ENCODE measurements around the gene CHCHD3.

Gene CHCHD3

DNA sequence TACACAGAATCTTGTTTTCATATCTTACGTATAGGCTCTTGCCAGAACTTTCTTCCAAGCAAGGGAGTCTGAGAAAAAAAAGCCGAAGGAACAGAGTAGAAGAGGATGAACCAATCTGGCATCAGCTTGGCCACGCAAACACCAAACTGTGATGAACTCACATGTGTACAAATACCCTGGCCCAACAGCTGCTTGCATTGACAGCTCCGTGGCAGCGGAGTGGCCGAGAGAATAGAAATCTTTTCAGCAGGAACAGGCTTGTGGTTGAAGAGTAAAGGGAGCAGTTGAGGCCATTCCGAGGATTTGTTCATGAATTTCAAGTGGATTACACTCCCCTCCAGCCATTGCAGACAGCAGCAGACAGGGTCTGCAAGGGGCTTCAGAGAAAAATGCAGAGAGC is 331.8 kb downstream of the CHCHD3 start:
- H3K27ac ChIP-seq (ENCODE audit: low read depth, low read length), result no peak overlapping the region
- H3K4me3 ChIP-seq (ENCODE audit: low read depth, low read length), result no peak overlapping the region
- H3K9ac ChIP-seq (ENCODE audit: low read length), result no peak overlapping the region

DNA sequence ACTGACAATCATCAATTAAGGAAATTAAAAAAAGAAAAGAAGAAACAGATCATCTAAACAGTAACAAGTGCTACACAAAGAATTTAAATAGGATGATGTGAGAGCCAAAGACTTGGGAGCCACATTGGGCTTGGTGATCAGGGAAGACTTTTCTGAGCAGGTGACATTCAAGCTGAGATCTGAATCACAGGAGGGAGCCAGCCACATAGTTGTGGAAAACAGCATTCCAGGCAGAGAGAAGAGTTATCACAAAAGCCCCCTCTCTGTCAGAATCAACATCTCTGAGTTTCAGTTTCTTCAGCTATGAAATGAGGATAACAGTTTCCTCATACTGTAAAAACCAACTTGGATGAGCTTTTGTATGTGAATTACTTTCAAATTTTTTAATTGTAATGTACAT is 336.4 kb downstream of the CHCHD3 start:
- Histone ChIP-seq H3K27ac (ENCODE audit: low read depth, low read length) (no peak overlapping the region), H3K4me1 (ENCODE audit: control insufficient read depth, insufficient read depth, low read length) (no peaks in the 10 kb centered on the region), H3K9ac (ENCODE audit: low read length) (no peak overlapping the region), H3K36me3 (ENCODE audit: control insufficient read depth, insufficient read depth, low read length) (no peaks in the 10 kb centered on the region), H3K9me3 (ENCODE audit: control insufficient read depth, insufficient read depth, low read depth, low read length) (peaks cover 6% of the 10 kb centered on the region; the same call in 1 of the 2 replicates), H3K27me3 (ENCODE audit: control insufficient read depth, insufficient read depth, low read length) (no peaks in the 10 kb centered on the region), H3K4me3 (ENCODE audit: low read depth, low read length) (no peak overlapping the region)

More for the DNA sequence above, 331.8 kb downstream of the CHCHD3 start:
- no peaks in the 10 kb centered on the region for H3K36me3 ChIP-seq (ENCODE audit: control insufficient read depth, insufficient read depth, low read length)
- H3K4me1 ChIP-seq (ENCODE audit: control insufficient read depth, insufficient read depth, low read length), result peaks cover 5% of the 10 kb centered on the region
- H3K9me3 ChIP-seq (ENCODE audit: control insufficient read depth, insufficient read depth, low read depth, low read length), result no peaks in the 10 kb centered on the region
- no peaks in the 10 kb centered on the region for H3K27me3 ChIP-seq (ENCODE audit: control insufficient read depth, insufficient read depth, low read length)

DNA sequence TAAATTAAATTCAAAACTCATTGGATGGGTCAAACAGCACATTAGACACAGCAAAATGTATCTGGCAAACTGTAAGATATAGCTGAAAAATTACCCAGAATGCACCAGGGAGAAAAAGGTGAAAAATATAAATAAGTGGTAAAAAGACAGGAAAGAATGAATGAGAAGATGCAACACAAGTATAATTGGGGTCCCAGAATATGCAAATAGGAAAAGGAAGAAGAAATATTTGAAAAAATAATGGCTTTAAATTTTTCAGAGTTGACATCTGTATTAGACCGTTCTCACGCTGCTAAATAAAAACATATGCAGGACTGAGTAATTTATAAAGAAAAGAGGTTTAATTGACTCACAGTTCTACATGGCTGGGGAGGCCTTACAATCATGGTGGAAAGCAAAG is 337.9 kb downstream of the CHCHD3 start:
- H3K27me3 ChIP-seq (ENCODE audit: control insufficient read depth, insufficient read depth, low read length), result peaks cover 7% of the 10 kb centered on the region; the same call in 1 of the 2 replicates
- no peaks in the 10 kb centered on the region for H3K36me3 ChIP-seq (ENCODE audit: control insufficient read depth, insufficient read depth, low read length)
- H3K9me3 ChIP-seq (ENCODE audit: control insufficient read depth, insufficient read depth, low read depth, low read length), result peaks cover 6% of the 10 kb centered on the region; the same call in 1 of the 2 replicates
- no peak overlapping the region for H3K9ac ChIP-seq (ENCODE audit: low read length)
- no peak overlapping the region for H3K4me3 ChIP-seq (ENCODE audit: low read depth, low read length)
- H3K27ac ChIP-seq (ENCODE audit: low read depth, low read length), result no peak overlapping the region
- no peaks in the 10 kb centered on the region for H3K4me1 ChIP-seq (ENCODE audit: control insufficient read depth, insufficient read depth, low read length)

DNA sequence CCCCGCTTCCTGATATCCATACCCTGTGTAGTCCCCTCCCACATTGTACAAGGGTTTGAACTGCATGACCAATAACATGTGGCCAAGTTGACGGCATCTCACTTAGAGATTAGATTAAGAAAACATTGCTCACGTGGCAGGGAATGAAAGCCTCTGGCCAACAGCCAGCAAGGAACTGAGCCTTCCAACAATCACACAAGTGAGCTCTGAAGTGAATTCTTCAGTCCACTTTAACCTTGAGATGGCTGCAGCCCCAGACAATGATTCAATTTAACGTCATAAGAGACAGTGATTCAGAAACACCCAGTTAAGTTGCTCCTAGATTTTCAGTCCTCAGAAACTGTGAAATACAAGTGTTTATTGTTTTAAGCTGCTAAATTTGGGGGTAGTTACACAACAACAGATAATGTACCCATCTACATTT is 339.7 kb downstream of the CHCHD3 start:
- peaks cover 6% of the 10 kb centered on the region; the same call in 1 of the 2 replicates for H3K9me3 ChIP-seq (ENCODE audit: control insufficient read depth, insufficient read depth, low read depth, low read length)
- H3K27ac ChIP-seq (ENCODE audit: low read depth, low read length), result no peak overlapping the region

DNA sequence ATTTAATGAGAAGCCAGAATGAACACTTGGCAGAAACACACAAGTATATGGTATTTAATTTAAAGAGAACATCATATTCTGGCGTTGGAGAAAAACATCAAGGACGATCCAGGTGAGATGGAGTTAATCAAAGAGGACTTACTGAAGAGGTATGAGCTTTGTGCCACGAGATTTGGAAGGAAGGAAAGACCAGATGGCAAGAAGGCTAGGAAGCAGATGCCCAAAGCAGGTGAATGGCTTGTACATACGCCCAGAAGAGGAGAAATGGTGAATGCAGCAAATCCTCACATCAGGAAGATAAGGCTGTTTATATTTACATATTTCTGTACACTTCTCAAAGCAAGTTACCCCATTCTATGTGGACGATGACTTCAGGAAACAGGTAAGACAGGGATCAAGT is 341.7 kb downstream of the CHCHD3 start:
- peaks cover 8% of the 10 kb centered on the region; the same call in 1 of the 2 replicates for H3K27me3 ChIP-seq (ENCODE audit: control insufficient read depth, insufficient read depth, low read length)
- H3K36me3 ChIP-seq (ENCODE audit: control insufficient read depth, insufficient read depth, low read length), result no peaks in the 10 kb centered on the region
- no peak overlapping the region for H3K27ac ChIP-seq (ENCODE audit: low read depth, low read length)
- H3K9me3 ChIP-seq (ENCODE audit: control insufficient read depth, insufficient read depth, low read depth, low read length), result peaks cover 6% of the 10 kb centered on the region; the same call in 1 of the 2 replicates
- H3K4me1 ChIP-seq (ENCODE audit: control insufficient read depth, insufficient read depth, low read length), result no peaks in the 10 kb centered on the region
- H3K4me3 ChIP-seq (ENCODE audit: low read depth, low read length), result no peak overlapping the region
- H3K9ac ChIP-seq (ENCODE audit: low read length), result no peak overlapping the region

More for the DNA sequence above, 339.7 kb downstream of the CHCHD3 start:
- Histone ChIP-seq H3K4me1 (ENCODE audit: control insufficient read depth, insufficient read depth, low read length) (no peaks in the 10 kb centered on the region), H3K4me3 (ENCODE audit: low read depth, low read length) (no peak overlapping the region), H3K27me3 (ENCODE audit: control insufficient read depth, insufficient read depth, low read length) (peaks cover 8% of the 10 kb centered on the region; the same call in 1 of the 2 replicates), H3K9ac (ENCODE audit: low read length) (no peak overlapping the region), H3K36me3 (ENCODE audit: control insufficient read depth, insufficient read depth, low read length) (no peaks in the 10 kb centered on the region)

DNA sequence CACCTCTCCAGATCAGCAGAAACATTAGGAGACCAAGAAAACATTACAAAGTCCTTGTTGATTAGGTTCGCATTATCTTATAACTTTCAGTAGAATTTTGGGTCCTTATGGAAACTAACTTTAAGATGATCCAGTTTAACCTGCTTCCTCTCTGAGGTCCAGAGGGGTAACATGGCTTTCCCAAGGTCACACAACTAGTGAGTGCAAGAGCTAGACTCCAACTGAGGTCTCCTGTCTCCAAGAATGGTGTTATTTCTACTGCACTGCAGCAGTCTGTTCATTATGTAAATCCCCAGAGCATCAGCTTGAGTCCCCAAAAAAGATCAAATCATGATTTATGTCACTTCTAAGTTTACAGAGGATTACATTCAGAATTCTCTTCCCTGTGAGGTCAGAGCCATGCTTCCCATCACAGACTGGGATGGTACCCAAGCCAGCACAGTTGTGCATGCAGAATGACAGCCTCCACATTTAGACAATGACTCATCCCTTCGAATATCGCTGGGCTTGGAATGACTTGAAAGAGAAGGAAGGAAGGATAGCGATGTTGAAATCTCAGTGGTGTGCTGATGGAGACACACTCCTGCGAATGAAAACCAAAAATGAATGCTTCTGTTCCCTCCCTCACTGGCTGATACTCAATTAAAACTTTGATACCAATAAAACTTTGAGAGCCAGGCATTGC is 342.5 kb downstream of the CHCHD3 start:
- no peak overlapping the region for H3K27ac ChIP-seq (ENCODE audit: low read depth, low read length)
- no peaks in the 10 kb centered on the region for H3K36me3 ChIP-seq (ENCODE audit: control insufficient read depth, insufficient read depth, low read length)
- H3K4me1 ChIP-seq (ENCODE audit: control insufficient read depth, insufficient read depth, low read length), result no peaks in the 10 kb centered on the region
- H3K4me3 ChIP-seq (ENCODE audit: low read depth, low read length), result no peak overlapping the region
- H3K27me3 ChIP-seq (ENCODE audit: control insufficient read depth, insufficient read depth, low read length), result peaks cover 8% of the 10 kb centered on the region; the same call in 1 of the 2 replicates
- H3K9ac ChIP-seq (ENCODE audit: low read length), result no peak overlapping the region
- H3K9me3 ChIP-seq (ENCODE audit: control insufficient read depth, insufficient read depth, low read depth, low read length), result peaks cover 4% of the 10 kb centered on the region; the same call in 1 of the 2 replicates

DNA sequence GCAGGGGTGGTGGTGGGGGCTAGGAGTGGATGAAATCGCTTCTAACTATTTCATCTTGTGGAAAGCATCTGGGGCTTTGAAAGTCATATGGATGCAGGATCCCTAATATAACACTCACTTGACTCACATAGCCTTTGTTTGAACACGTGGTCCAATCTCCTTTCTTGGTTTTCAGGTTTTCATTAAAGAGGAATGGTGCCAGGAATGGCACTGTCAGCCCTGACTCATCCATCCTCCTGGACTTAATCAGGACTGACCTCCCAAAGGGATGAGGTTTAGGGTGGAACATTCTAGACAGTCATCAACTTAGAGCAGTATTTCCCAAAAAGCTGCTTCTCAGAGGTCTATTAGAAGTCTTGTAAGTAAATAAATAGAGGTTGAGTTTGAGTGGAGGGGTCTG is 343.6 kb downstream of the CHCHD3 start:
- Histone ChIP-seq H3K27me3 (ENCODE audit: control insufficient read depth, insufficient read depth, low read length) (peaks cover 8% of the 10 kb centered on the region; the same call in 1 of the 2 replicates), H3K36me3 (ENCODE audit: control insufficient read depth, insufficient read depth, low read length) (no peaks in the 10 kb centered on the region), H3K27ac (ENCODE audit: low read depth, low read length) (no peak overlapping the region), H3K4me3 (ENCODE audit: low read depth, low read length) (no peak overlapping the region), H3K9ac (ENCODE audit: low read length) (no peak overlapping the region), H3K9me3 (ENCODE audit: control insufficient read depth, insufficient read depth, low read depth, low read length) (no peaks in the 10 kb centered on the region), H3K4me1 (ENCODE audit: control insufficient read depth, insufficient read depth, low read length) (no peaks in the 10 kb centered on the region)

DNA sequence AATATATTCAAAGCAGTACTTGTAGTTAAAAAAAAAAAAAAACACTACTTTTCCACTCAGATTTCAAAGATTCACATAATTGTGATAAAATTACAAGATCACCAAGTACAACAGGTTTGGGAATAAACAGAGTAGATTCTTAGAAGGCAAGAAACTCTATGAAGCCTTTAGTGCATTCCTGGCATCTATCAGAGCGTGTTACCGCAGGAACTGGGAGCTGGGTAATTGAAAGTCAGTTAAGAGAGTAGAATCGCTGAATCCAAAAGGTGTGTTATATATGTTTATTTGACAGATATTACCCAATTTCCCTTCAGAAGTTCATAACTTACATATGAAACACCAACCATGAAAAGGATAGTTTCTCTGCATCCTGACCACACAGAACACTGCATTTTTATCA is 346.4 kb downstream of the CHCHD3 start:
- Histone ChIP-seq H3K4me3 (ENCODE audit: low read depth, low read length) (no peak overlapping the region), H3K36me3 (ENCODE audit: control insufficient read depth, insufficient read depth, low read length) (no peaks in the 10 kb centered on the region), H3K9ac (ENCODE audit: low read length) (no peak overlapping the region), H3K27ac (ENCODE audit: low read depth, low read length) (no peak overlapping the region), H3K4me1 (ENCODE audit: control insufficient read depth, insufficient read depth, low read length) (no peaks in the 10 kb centered on the region), H3K9me3 (ENCODE audit: control insufficient read depth, insufficient read depth, low read depth, low read length) (no peaks in the 10 kb centered on the region), H3K27me3 (ENCODE audit: control insufficient read depth, insufficient read depth, low read length) (peaks cover 8% of the 10 kb centered on the region; the same call in 1 of the 2 replicates)
